Measurements from ENCODE around the gene ATMIN.

- TF ChIP-seq CTCF (IDR thresholded peaks at IDR 0.05; ENCODE audit: low read depth, low read length) (no peak), EZH2phosphoT487 (IDR thresholded peaks at IDR 0.05; ENCODE audit: low read depth) (no peak)
Measured at GRCh38 chr16:81076566-81077075, 41.0 kb downstream of the ATMIN start.

Measured in OCI-LY3 (cell line).